ENCODE data around the gene GALK1. TPM values are rescaled to one million over a fixed set of nuclear protein-coding genes. Genes with fewer than 3 reads are reported as not detected.

The GALK1 gene
- total RNA-seq, 1 donor from 2014 or later = 29.2 TPM

GRCh38 chr17:75739174-75739573 lies 25.8 kb downstream of the GALK1 start:
- no peaks in the 10 kb centered on the region for H3K9me3 ChIP-seq (ENCODE audit: control insufficient read depth in 3 of 3, low read length in 3 of 3)
- no peak overlapping the region for H3K4me3 ChIP-seq (ENCODE audit: low read length in 3 of 3)
- no peak overlapping the region for H3K9ac ChIP-seq (ENCODE audit: low read depth in 1 of 3, low read length in 3 of 3)
- H3K27me3 ChIP-seq (ENCODE audit: control insufficient read depth in 3 of 3, insufficient read depth in 3 of 3, low read length in 3 of 3) = peaks cover 0 to 11% (median 3%) of the 10 kb centered on the region in 3 donors
- H3K27ac ChIP-seq (ENCODE audit: low read depth, low read length) = no peak overlapping the region
- H3K36me3 ChIP-seq (ENCODE audit: control insufficient read depth in 3 of 3, insufficient read depth in 3 of 3, low read length in 3 of 3) = peaks cover 0 to 5% (median 0%) of the 10 kb centered on the region in 3 donors
- H3K4me1 ChIP-seq (ENCODE audit: control insufficient read depth in 3 of 3, insufficient read depth in 3 of 3, low read length in 3 of 3) = no peaks in the 10 kb centered on the region

GRCh38 chr17:75738218-75738802 lies 26.7 kb downstream of the GALK1 start:
- Histone ChIP-seq H3K27me3 (ENCODE audit: control insufficient read depth in 3 of 3, insufficient read depth in 3 of 3, low read length in 3 of 3) (peaks cover 0 to 11% (median 3%) of the 10 kb centered on the region in 3 donors), H3K4me1 (ENCODE audit: control insufficient read depth in 3 of 3, insufficient read depth in 3 of 3, low read length in 3 of 3) (no peaks in the 10 kb centered on the region), H3K4me3 (ENCODE audit: low read length in 3 of 3) (no peak overlapping the region), H3K9me3 (ENCODE audit: control insufficient read depth in 3 of 3, low read length in 3 of 3) (no peaks in the 10 kb centered on the region), H3K36me3 (ENCODE audit: control insufficient read depth in 3 of 3, insufficient read depth in 3 of 3, low read length in 3 of 3) (peaks cover 0 to 5% (median 0%) of the 10 kb centered on the region in 3 donors), H3K27ac (ENCODE audit: low read depth, low read length) (no peak overlapping the region), H3K9ac (ENCODE audit: low read depth in 1 of 3, low read length in 3 of 3) (no peak overlapping the region)

- H3K9me3 ChIP-seq (ENCODE audit: control insufficient read depth in 3 of 3, low read length in 3 of 3) = no peaks in the 10 kb centered on the region
- H3K27ac ChIP-seq (ENCODE audit: low read depth, low read length) = no peak overlapping the region
- H3K4me3 ChIP-seq (ENCODE audit: low read length in 3 of 3) = no peak overlapping the region
- H3K36me3 ChIP-seq (ENCODE audit: control insufficient read depth in 3 of 3, insufficient read depth in 3 of 3, low read length in 3 of 3) = peaks cover 0 to 5% (median 0%) of the 10 kb centered on the region in 3 donors
- H3K27me3 ChIP-seq (ENCODE audit: control insufficient read depth in 3 of 3, insufficient read depth in 3 of 3, low read length in 3 of 3) = peaks cover 0 to 11% (median 3%) of the 10 kb centered on the region in 3 donors
- H3K9ac ChIP-seq (ENCODE audit: low read depth in 1 of 3, low read length in 3 of 3) = no peak overlapping the region
- no peaks in the 10 kb centered on the region for H3K4me1 ChIP-seq (ENCODE audit: control insufficient read depth in 3 of 3, insufficient read depth in 3 of 3, low read length in 3 of 3)
These were observed 27.6 kb downstream of the GALK1 start for GRCh38 chr17:75737133-75737962.

- no peaks in the 10 kb centered on the region for H3K9me3 ChIP-seq (ENCODE audit: control insufficient read depth in 3 of 3, low read length in 3 of 3)
- no peaks in the 10 kb centered on the region for H3K4me1 ChIP-seq (ENCODE audit: control insufficient read depth in 3 of 3, insufficient read depth in 3 of 3, low read length in 3 of 3)
- H3K4me3 ChIP-seq (ENCODE audit: low read length in 3 of 3) = no peak overlapping the region
- peaks cover 0 to 5% (median 0%) of the 10 kb centered on the region in 3 donors for H3K36me3 ChIP-seq (ENCODE audit: control insufficient read depth in 3 of 3, insufficient read depth in 3 of 3, low read length in 3 of 3)
- H3K27ac ChIP-seq (ENCODE audit: low read depth, low read length) = no peak overlapping the region
- H3K9ac ChIP-seq (ENCODE audit: low read depth in 1 of 3, low read length in 3 of 3) = no peak overlapping the region
- H3K27me3 ChIP-seq (ENCODE audit: control insufficient read depth in 3 of 3, insufficient read depth in 3 of 3, low read length in 3 of 3) = peaks cover 0 to 10% (median 3%) of the 10 kb centered on the region in 3 donors
These were observed 28.7 kb downstream of the GALK1 start for GRCh38 chr17:75736173-75736835.

- H3K27ac ChIP-seq (ENCODE audit: low read depth, low read length) = no peak overlapping the region
- H3K36me3 ChIP-seq (ENCODE audit: control insufficient read depth in 3 of 3, insufficient read depth in 3 of 3, low read length in 3 of 3) = peaks cover 0 to 2% (median 0%) of the 10 kb centered on the region in 3 donors
- peaks cover 0 to 3% (median 0%) of the 10 kb centered on the region in 3 donors for H3K27me3 ChIP-seq (ENCODE audit: control insufficient read depth in 3 of 3, insufficient read depth in 3 of 3, low read length in 3 of 3)
- H3K4me3 ChIP-seq (ENCODE audit: low read length in 3 of 3) = no peak overlapping the region
- no peak overlapping the region for H3K9ac ChIP-seq (ENCODE audit: low read depth in 1 of 3, low read length in 3 of 3)
- no peaks in the 10 kb centered on the region for H3K9me3 ChIP-seq (ENCODE audit: control insufficient read depth in 3 of 3, low read length in 3 of 3)
- H3K4me1 ChIP-seq (ENCODE audit: control insufficient read depth in 3 of 3, insufficient read depth in 3 of 3, low read length in 3 of 3) = no peaks in the 10 kb centered on the region
These were observed 30.2 kb downstream of the GALK1 start for GRCh38 chr17:75734674-75735294.

GRCh38 chr17:75733471-75733870 lies 31.5 kb downstream of the GALK1 start:
- Histone ChIP-seq H3K9ac (ENCODE audit: low read depth in 1 of 3, low read length in 3 of 3) (no peak overlapping the region), H3K9me3 (ENCODE audit: control insufficient read depth in 3 of 3, low read length in 3 of 3) (no peaks in the 10 kb centered on the region), H3K4me3 (ENCODE audit: low read length in 3 of 3) (no peak overlapping the region), H3K36me3 (ENCODE audit: control insufficient read depth in 3 of 3, insufficient read depth in 3 of 3, low read length in 3 of 3) (peaks cover 0 to 2% (median 0%) of the 10 kb centered on the region in 3 donors), H3K27me3 (ENCODE audit: control insufficient read depth in 3 of 3, insufficient read depth in 3 of 3, low read length in 3 of 3) (peaks cover 0 to 3% (median 0%) of the 10 kb centered on the region in 3 donors), H3K4me1 (ENCODE audit: control insufficient read depth in 3 of 3, insufficient read depth in 3 of 3, low read length in 3 of 3) (no peaks in the 10 kb centered on the region), H3K27ac (ENCODE audit: low read depth, low read length) (no peak overlapping the region)

- H3K27me3 ChIP-seq (ENCODE audit: control insufficient read depth in 3 of 3, insufficient read depth in 3 of 3, low read length in 3 of 3) = no peaks in the 10 kb centered on the region
- no peak overlapping the region for H3K4me3 ChIP-seq (ENCODE audit: low read length in 3 of 3)
- no peaks in the 10 kb centered on the region for H3K4me1 ChIP-seq (ENCODE audit: control insufficient read depth in 3 of 3, insufficient read depth in 3 of 3, low read length in 3 of 3)
- H3K9ac ChIP-seq (ENCODE audit: low read depth in 1 of 3, low read length in 3 of 3) = no peak overlapping the region
- no peaks in the 10 kb centered on the region for H3K9me3 ChIP-seq (ENCODE audit: control insufficient read depth in 3 of 3, low read length in 3 of 3)
- no peaks in the 10 kb centered on the region for H3K36me3 ChIP-seq (ENCODE audit: control insufficient read depth in 3 of 3, insufficient read depth in 3 of 3, low read length in 3 of 3)
- H3K27ac ChIP-seq (ENCODE audit: low read depth, low read length) = no peak overlapping the region
These were observed 33.1 kb downstream of the GALK1 start for GRCh38 chr17:75731716-75732498.

- Histone ChIP-seq H3K4me1 (ENCODE audit: control insufficient read depth in 3 of 3, insufficient read depth in 3 of 3, low read length in 3 of 3) (no peaks in the 10 kb centered on the region), H3K4me3 (ENCODE audit: low read length in 3 of 3) (no peak overlapping the region), H3K9ac (ENCODE audit: low read depth in 1 of 3, low read length in 3 of 3) (no peak overlapping the region), H3K27me3 (ENCODE audit: control insufficient read depth in 3 of 3, insufficient read depth in 3 of 3, low read length in 3 of 3) (no peaks in the 10 kb centered on the region), H3K9me3 (ENCODE audit: control insufficient read depth in 3 of 3, low read length in 3 of 3) (no peaks in the 10 kb centered on the region), H3K27ac (ENCODE audit: low read depth, low read length) (no peak overlapping the region), H3K36me3 (ENCODE audit: control insufficient read depth in 3 of 3, insufficient read depth in 3 of 3, low read length in 3 of 3) (no peaks in the 10 kb centered on the region)
These were observed 33.8 kb downstream of the GALK1 start for GRCh38 chr17:75731086-75731715.

GRCh38 chr17:75730065-75730464 lies 34.9 kb downstream of the GALK1 start:
- Histone ChIP-seq H3K4me3 (ENCODE audit: low read length in 3 of 3) (no peak overlapping the region), H3K9me3 (ENCODE audit: control insufficient read depth in 3 of 3, low read length in 3 of 3) (no peaks in the 10 kb centered on the region), H3K9ac (ENCODE audit: low read depth in 1 of 3, low read length in 3 of 3) (no peak overlapping the region), H3K4me1 (ENCODE audit: control insufficient read depth in 3 of 3, insufficient read depth in 3 of 3, low read length in 3 of 3) (no peaks in the 10 kb centered on the region), H3K27ac (ENCODE audit: low read depth, low read length) (no peak overlapping the region), H3K27me3 (ENCODE audit: control insufficient read depth in 3 of 3, insufficient read depth in 3 of 3, low read length in 3 of 3) (peaks cover 0 to 2% (median 0%) of the 10 kb centered on the region in 3 donors), H3K36me3 (ENCODE audit: control insufficient read depth in 3 of 3, insufficient read depth in 3 of 3, low read length in 3 of 3) (no peaks in the 10 kb centered on the region)

All from skeletal muscle tissue (tissue), 4 donors.